ENCODE data around the gene COL5A3. TPM values are rescaled to one million over a fixed set of nuclear protein-coding genes. Genes with fewer than 3 reads are reported as not detected.

The COL5A3 gene
- polyA plus RNA-seq, 1 donor from 2014 or later, result 0.11 TPM

GRCh38 chr19:9958379-9958821 lies 51.9 kb downstream of the COL5A3 start:
- H3F3A ChIP-seq (ENCODE audit: insufficient read depth, low read length, poor library complexity, severe bottlenecking), result no peaks in the 10 kb centered on the region
- H3K79me2 ChIP-seq (replicated peaks; ENCODE audit: insufficient read depth, low read length), result no peaks in the 10 kb centered on the region
- no peak overlapping the region for H3K9ac ChIP-seq (ENCODE audit: low read length)
- no peak overlapping the region for H3K4me3 ChIP-seq (ENCODE audit: low read length)
- H3K27ac ChIP-seq (ENCODE audit: low read length), result no peak overlapping the region
- H3K9me3 ChIP-seq (ENCODE audit: low read length), result no peaks in the 10 kb centered on the region
- TF ChIP-seq RAD21 (conservative IDR thresholded peaks at IDR 0.05) (no peak), POLR2AphosphoS5 (IDR thresholded peaks at IDR 0.05) (no peak), EP300 (conservative IDR thresholded peaks at IDR 0.05; ENCODE audit: poor library complexity, severe bottlenecking) (no peak)
- no peaks in the 10 kb centered on the region for H3K9me2 ChIP-seq (ENCODE audit: insufficient read depth, low read length)
- no peaks in the 10 kb centered on the region for H3K27me3 ChIP-seq (ENCODE audit: insufficient read depth, low read depth, low read length)
- H2AFZ ChIP-seq (ENCODE audit: low read depth, low read length), result no peak overlapping the region
- H3K36me3 ChIP-seq (ENCODE audit: insufficient read depth, low read length), result no peaks in the 10 kb centered on the region
- H4K20me1 ChIP-seq (ENCODE audit: insufficient read depth), result no peaks in the 10 kb centered on the region
- no peak overlapping the region for H3K4me2 ChIP-seq (ENCODE audit: low read length)

DNA sequence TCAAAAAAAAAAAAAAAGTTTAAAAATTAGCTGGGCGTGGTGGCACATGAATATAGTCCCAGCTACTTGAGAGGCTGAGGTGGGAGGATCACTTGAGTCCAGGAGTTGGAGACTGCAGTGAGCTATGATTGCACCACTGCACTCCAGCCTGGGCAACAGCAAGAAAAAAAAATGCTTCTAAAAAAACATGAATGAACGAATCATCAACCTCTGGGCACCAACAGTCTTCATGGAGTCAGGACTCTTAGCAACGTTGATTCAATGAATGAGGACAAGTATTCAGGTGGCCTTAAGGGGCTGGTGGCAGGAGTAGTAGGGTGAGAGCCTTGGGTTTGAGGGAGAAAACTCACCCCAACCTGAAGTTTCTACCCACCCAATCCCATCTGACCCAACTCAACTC lies 53.3 kb downstream of the COL5A3 start:
- Histone ChIP-seq H3K4me3 (ENCODE audit: low read length) (no peak overlapping the region), H3K4me2 (ENCODE audit: low read length) (no peak overlapping the region), H3K27me3 (ENCODE audit: insufficient read depth, low read depth, low read length) (no peaks in the 10 kb centered on the region), H3K36me3 (ENCODE audit: insufficient read depth, low read length) (no peaks in the 10 kb centered on the region), H2AFZ (ENCODE audit: low read depth, low read length) (no peak overlapping the region), H3K9me3 (ENCODE audit: low read length) (no peaks in the 10 kb centered on the region), H3K79me2 (replicated peaks; ENCODE audit: insufficient read depth, low read length) (no peaks in the 10 kb centered on the region), H4K20me1 (ENCODE audit: insufficient read depth) (no peaks in the 10 kb centered on the region), H3K9ac (ENCODE audit: low read length) (no peak overlapping the region), H3F3A (ENCODE audit: insufficient read depth, low read length, poor library complexity, severe bottlenecking) (no peaks in the 10 kb centered on the region), H3K9me2 (ENCODE audit: insufficient read depth, low read length) (no peaks in the 10 kb centered on the region), H3K27ac (ENCODE audit: low read length) (no peak overlapping the region)
- TF ChIP-seq POLR2AphosphoS5 (IDR thresholded peaks at IDR 0.05), result no peak
- TF ChIP-seq SMC3 (conservative IDR thresholded peaks at IDR 0.05; ENCODE audit: poor library complexity), result no peak
- no peak for TF ChIP-seq RAD21 (conservative IDR thresholded peaks at IDR 0.05)
- TF ChIP-seq EZH2 (IDR thresholded peaks at IDR 0.05; ENCODE audit: borderline replicate concordance, insufficient read depth, low read length, poor library complexity, severe bottlenecking), result no peak
- TF ChIP-seq REST (IDR thresholded peaks at IDR 0.05; ENCODE audit: borderline replicate concordance), result no peak
- no peak for TF ChIP-seq EP300 (conservative IDR thresholded peaks at IDR 0.05; ENCODE audit: poor library complexity, severe bottlenecking)
- no peak for TF ChIP-seq TAF1 (IDR thresholded peaks at IDR 0.05; ENCODE audit: low read depth)
- TF ChIP-seq CTCF (IDR thresholded peaks at IDR 0.05; ENCODE audit: poor library complexity, severe bottlenecking), result no peak
- TF ChIP-seq MXI1 (conservative IDR thresholded peaks at IDR 0.05; ENCODE audit: poor library complexity, severe bottlenecking), result no peak

All from neural cell (in vitro differentiated cells).